ENCODE results near the gene CDKN2A.

The CDKN2A gene

DNA sequence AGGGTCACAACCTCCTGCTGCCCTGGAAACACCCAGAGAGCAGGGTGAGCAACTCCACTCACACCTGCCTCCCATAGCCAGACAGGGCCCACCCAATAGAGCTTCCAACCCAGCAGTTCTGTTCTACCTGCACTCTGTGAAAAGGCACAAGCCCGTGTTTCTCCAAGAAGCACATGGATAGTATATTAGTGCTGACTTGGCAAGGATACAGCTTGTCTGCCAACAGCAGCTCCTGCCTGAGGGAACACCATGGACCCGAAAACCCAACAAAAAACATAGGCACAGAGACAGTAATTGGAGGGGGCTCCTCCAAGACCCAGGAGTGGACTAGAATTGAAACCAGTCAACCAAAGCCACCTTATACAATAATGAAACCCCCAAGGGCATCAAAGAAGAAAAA, 48.6 kb downstream of the CDKN2A start:
- DNase-seq = no peak

DNA sequence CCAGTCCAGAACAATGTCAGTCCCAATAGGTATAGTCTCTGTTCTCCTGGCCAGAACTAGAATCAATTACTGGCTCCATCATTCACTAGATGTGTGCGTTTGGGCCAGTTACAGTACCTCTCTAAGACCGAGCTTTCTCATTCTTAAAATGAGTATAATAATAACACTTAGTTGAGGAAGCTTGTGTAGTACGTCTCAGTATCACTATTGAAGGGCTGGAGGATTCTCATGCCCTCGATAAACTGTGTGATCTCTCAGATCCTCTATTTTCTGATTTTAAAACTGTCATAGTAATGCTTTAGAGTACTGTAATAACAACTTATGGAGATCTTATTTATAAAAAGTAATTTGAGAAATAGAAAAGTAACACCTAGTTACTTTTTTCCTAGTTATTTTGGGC, 50.7 kb downstream of the CDKN2A start:
- DNase-seq = no peak

DNA sequence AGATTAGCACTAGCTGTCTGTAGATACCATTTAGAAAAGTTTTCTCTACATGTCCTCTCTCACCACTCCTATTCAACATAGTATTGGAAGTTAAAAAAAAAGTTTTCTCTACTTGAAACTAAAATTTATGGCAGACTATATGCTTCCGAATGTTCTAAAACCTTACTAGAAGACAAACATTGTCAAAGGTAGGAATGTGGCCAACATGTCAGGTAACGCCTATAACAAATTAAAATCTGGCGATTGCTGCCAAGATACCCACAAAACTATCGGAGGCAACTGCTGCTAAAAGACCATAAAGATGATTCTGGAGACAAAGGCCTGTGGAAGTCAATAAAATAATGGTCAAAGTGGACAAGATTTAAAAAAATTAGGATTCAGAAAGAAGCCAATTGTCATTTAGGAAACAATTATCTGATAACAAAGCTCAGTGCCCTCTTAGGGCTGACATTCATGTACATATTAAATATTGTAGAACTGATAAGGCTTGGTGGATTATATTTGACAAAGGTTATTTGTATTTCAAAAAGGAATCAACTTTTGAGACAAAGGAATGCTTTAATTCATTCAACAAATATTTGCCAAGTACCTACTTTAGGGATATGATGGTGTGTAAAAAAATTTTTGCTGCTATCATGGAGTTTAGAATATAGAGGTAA, 52.7 kb downstream of the CDKN2A start:
- DNase-seq = no peak

DNA sequence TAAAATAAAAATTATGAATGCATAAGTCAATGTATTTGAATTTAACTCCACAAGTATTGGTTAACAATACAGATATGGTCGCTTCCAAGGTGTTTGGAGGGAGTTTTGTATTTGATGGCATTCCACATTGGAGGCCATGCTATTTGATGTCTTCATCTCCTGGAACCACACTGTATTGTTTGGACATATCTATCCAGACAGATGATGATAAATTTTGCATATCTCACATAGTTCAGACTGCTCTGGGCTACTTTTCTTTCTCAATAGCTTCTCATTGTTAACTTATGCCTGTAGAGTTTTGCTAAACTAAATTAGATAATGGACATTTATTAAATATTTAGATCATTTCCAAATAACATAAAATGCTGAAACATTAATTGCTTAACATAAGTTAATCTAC, 58.0 kb downstream of the CDKN2A start:
- DNase-seq = no peak

DNA sequence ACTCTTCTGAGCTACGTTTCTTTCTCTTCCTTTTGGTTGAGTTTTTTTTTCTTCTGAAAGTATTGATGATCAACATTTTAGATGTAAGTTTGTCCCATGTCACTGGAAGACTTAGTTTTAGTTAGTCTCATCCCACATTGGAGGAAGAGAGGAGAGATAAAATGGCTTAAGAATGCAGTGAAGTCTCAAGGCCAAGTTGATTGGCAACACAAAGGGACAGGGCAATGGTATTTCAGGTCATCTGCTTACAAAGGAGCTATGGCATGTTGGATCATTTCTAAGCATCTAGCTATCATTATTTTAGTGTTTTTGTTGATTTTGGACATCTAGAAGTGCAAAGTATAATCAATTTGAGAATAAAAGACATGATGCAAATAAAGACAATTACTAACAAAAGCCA, 58.6 kb downstream of the CDKN2A start:
- no peak for DNase-seq

DNA sequence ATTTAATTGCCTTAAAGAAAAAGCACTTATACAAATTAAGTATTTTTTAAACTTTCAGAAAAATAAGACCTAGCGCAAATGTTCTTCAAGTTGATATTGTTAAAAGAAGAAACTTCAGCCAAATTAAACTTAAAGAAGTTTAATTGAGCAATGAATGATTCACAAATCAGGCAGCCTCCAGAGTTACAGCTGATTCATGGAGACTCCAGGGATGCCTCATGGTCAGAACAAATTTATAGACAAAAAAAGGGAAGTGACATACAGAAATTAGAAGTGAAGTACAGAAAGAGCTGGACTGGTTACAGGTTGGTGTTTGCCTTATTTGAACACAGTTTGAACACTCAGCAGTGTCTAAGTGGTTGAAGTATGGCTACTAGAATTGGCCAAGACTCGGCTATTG, 60.3 kb downstream of the CDKN2A start:
- DNase-seq = no peak

DNA sequence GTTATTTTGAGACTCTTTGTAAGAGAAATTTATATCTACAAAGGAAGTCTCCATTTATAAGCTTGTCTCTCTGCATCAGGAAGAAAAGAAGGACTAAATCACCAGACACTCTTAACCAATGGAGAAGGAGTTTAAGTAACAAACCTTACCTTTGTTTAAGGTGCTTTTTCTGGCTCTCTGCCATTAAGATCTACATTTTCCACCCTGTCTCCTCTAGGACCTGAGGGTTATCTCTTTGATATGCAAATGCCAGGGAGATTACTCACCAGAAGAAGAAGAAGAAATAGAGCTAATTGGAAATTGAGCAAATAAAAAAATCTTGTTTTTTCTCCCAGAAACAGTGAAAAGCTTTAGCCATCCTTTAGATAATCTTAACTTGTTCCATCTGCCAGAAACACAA, 60.9 kb downstream of the CDKN2A start:
- no peak for DNase-seq

DNA sequence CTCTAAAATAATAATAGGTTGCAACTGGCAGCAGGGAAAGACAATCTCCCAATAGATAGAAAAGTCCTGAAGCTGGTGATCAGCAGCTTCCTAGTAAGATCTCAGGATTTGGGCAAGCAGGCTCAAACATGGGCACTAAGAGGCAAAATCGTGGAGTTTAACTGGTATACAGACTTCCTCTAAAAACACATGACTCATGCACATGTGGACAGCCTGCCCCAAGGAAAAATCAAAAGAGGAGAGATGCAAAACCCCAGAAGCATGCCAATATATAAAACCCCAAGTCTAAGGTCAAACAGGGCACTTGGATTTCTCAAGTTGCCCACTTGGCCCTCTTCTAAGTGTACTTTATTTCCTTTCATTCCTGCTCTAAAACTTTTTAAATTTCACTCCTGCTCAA, 62.8 kb downstream of the CDKN2A start:
- no peak for DNase-seq

DNA sequence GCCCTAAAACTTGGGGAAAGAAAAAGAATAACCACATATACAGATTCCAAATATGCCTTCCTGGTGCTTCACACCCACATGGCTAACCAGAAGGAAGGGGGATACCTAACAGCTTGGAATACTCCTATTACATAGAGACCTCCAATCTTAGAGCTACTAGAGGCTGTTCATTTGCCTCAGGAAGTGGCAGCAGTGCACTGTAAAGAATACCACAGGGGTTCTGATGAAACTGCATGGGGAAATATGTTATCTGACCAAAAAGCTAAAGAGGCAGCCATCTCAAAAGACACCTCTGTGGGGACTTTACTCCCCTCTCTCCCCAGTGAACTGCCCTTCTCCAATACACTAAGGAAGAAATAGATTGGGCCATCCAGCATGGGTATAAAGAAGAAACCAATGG, 66.4 kb downstream of the CDKN2A start:
- no peak for DNase-seq

DNA sequence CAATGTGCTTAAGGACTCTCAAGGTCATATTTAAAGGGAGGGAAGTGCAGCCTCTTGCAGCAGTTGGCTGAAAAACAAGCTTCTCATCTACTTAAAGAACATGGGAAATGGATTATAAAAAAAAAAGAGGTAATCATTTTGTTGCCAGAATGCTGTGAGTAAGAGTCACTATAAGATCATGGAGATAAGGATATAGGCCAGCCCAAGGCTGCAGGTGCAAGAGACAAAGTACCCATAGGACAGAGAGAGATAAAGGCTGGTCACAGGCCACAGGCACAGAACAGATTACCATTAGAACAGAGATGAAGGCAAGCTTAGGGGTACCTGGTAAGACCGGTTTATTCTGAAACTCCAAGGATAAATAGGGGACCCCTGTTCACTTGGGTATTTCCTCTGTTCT, 70.5 kb downstream of the CDKN2A start:
- no peak for DNase-seq

DNA sequence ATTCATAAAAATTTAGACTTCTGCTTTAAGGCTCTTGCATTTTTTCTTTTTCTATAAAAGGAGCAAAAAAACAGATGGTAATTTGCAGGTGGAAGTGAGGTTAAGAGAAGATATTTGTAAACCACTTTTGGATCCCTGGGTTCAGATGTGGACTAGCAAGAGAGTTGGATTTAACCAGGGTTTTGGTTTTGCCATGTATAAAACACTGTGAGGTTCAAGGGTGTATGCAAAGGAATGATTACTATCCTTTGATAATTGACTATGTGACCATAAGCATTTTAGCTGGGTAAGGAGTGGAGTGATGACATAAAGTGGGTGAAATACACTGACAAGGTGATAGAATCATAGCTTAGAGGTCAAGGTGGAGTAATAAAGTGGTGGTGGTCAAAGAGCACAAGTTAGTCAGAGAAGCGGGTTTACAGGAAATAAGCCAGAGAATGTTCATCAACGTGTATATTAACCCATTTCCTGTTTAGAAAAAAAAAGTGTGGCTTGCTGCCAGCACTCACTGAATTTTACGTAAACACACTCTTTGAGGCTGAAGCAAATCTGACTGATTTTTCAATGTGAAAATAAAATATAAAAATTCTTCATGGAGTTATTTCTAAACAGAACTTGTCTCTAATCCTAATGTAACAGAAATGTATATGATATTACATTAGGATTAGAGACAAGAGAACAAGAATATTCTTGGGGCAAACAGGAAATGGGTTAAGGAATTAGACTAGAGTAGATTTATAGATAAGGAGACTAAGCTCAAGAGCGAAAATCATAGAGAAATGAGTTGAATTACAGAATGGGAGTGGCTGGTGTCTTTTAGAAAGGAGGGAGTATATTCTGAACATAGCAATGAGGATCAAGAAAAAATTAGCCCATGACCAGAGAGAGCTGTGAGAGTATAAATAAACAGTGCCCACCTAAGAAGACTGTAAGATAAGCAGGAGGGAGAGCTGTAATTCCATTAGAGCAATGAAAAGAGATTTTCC, 74.5 kb downstream of the CDKN2A start:
- no peak for DNase-seq

Data from anterior cingulate cortex (tissue), 58 donors.